RWPE2 (cell line): Measurements from ENCODE around the gene SAMSN1.

Experiments used
- ATAC-seq: fragments of 200-7000 bp; cut with Tn5 transposase; 3 replicates; pipeline ENCODE4 v1.9.1; 2021; ENCODE audit warnings: low read depth
- DNase-seq: peaks from one replicate; pipeline ENCODE4 v3.0.0-alpha.2; 2020; ENCODE audit warnings: low spot score
- H3K27ac ChIP-seq: fragments of 450-650 bp; 2 replicates; pipeline ENCODE4 v1.5.1; 2017; ENCODE audit warnings: mild to moderate bottlenecking; ENCODE audit not compliant: poor library complexity, severe bottlenecking
- H3K27me3 ChIP-seq: fragments of 250-450 bp; sonication (Bioruptor Pico); 2 replicates; pipeline ENCODE4 v1.5.1; 2021; ENCODE audit warnings: mild to moderate bottlenecking, moderate library complexity; ENCODE audit not compliant: insufficient read depth, poor library complexity, severe bottlenecking
- H3K36me3 ChIP-seq: fragments of 250-450 bp; sonication (Bioruptor Pico); 2 replicates; pipeline ENCODE4 v1.5.1; 2020; ENCODE audit warnings: low read depth, mild to moderate bottlenecking, moderate library complexity
- H3K4me1 ChIP-seq: fragments of 250-450 bp; sonication (Bioruptor Pico); 2 replicates; pipeline ENCODE4 v1.5.1; 2021; ENCODE audit warnings: mild to moderate bottlenecking, moderate library complexity; ENCODE audit not compliant: insufficient read depth, poor library complexity, severe bottlenecking
- H3K4me3 ChIP-seq: fragments of 250-450 bp; sonication (Bioruptor Pico); 2 replicates; pipeline ENCODE4 v1.5.1; 2021; ENCODE audit warnings: mild to moderate bottlenecking, moderate library complexity; ENCODE audit not compliant: severe bottlenecking
- H3K9me3 ChIP-seq: fragments of 250-450 bp; sonication (Bioruptor Pico); 2 replicates; pipeline ENCODE4 v1.5.1; 2021; ENCODE audit warnings: mild to moderate bottlenecking, moderate library complexity; ENCODE audit not compliant: severe bottlenecking
- CTCF ChIP-seq: fragments of 450-650 bp; IDR thresholded peaks from one replicate; pipeline ENCODE4 v1.5.1; 2017; ENCODE audit warnings: mild to moderate bottlenecking, moderate library complexity; ENCODE audit not compliant: poor library complexity, severe bottlenecking

SAMSN1 gene

GRCh38 chr21:14527696-14528652 is 18.1 kb downstream of the SAMSN1 start:
- Histone ChIP-seq H3K9me3 (no peaks in the 10 kb centered on the region), H3K27ac (no peak overlapping the region), H3K4me1 (peaks cover 8% of the 10 kb centered on the region), H3K4me3 (no peak overlapping the region), H3K36me3 (no peaks in the 10 kb centered on the region), H3K27me3 (no peaks in the 10 kb centered on the region)
- no peak for DNase-seq
- TF ChIP-seq CTCF, result no peak
- ATAC-seq, result no peak

GRCh38 chr21:14526836-14527695 is 19.0 kb downstream of the SAMSN1 start:
- TF ChIP-seq CTCF, result no peak
- Histone ChIP-seq H3K4me1 (no peaks in the 10 kb centered on the region), H3K27me3 (no peaks in the 10 kb centered on the region), H3K4me3 (no peak overlapping the region), H3K9me3 (no peaks in the 10 kb centered on the region), H3K27ac (no peak overlapping the region), H3K36me3 (no peaks in the 10 kb centered on the region)
- no peak for DNase-seq
- ATAC-seq, result no peak

GRCh38 chr21:14526199-14526598 is 19.9 kb downstream of the SAMSN1 start:
- Histone ChIP-seq H3K4me1 (no peaks in the 10 kb centered on the region), H3K27me3 (no peaks in the 10 kb centered on the region), H3K27ac (no peak overlapping the region), H3K36me3 (no peaks in the 10 kb centered on the region), H3K4me3 (no peak overlapping the region), H3K9me3 (no peaks in the 10 kb centered on the region)
- TF ChIP-seq CTCF, result no peak
- no peak for ATAC-seq
- DNase-seq, result no peak

- no peaks in the 10 kb centered on the region for H3K4me1 ChIP-seq
- no peaks in the 10 kb centered on the region for H3K9me3 ChIP-seq
- ATAC-seq (no peak), DNase-seq (no peak)
- TF ChIP-seq CTCF, result no peak
- no peak overlapping the region for H3K27ac ChIP-seq
- no peaks in the 10 kb centered on the region for H3K36me3 ChIP-seq
- H3K27me3 ChIP-seq, result no peaks in the 10 kb centered on the region
- H3K4me3 ChIP-seq, result no peak overlapping the region
These were observed 22.9 kb downstream of the SAMSN1 start for GRCh38 chr21:14523234-14523633.
